Neural cell (in vitro differentiated cells): ENCODE measurements around the gene SMPD2.

ENCODE experiments used
- EP300 ChIP-seq: fragments of 450-650 bp; conservative IDR thresholded peaks from 2 replicates; pipeline ENCODE4 v1.6.1; 2014; ENCODE audit warnings: antibody characterized with exemption, mild to moderate bottlenecking, moderate library complexity; ENCODE audit not compliant: poor library complexity, severe bottlenecking
- MXI1 ChIP-seq: fragments of 450-650 bp; conservative IDR thresholded peaks from 2 replicates; pipeline ENCODE4 v1.6.1; 2014; ENCODE audit warnings: antibody characterized with exemption, mild to moderate bottlenecking; ENCODE audit not compliant: poor library complexity, severe bottlenecking
- POLR2AphosphoS5 ChIP-seq: IDR thresholded peaks from 2 replicates; pipeline ENCODE4 v1.6.1; 2012
- SMC3 ChIP-seq: fragments of 450-650 bp; conservative IDR thresholded peaks from 2 replicates; pipeline ENCODE4 v1.6.1; 2014; ENCODE audit warnings: antibody characterized with exemption, mild to moderate bottlenecking, moderate library complexity; ENCODE audit not compliant: poor library complexity
- TF ChIP-seq, protein P1 (sequence below): fragments of 450-650 bp; IDR thresholded peaks from 2 replicates; pipeline ENCODE4 v1.5.1; 2014; ENCODE audit warnings: antibody characterized with exemption, mild to moderate bottlenecking, moderate library complexity; ENCODE audit not compliant: poor library complexity, severe bottlenecking

DNA sequence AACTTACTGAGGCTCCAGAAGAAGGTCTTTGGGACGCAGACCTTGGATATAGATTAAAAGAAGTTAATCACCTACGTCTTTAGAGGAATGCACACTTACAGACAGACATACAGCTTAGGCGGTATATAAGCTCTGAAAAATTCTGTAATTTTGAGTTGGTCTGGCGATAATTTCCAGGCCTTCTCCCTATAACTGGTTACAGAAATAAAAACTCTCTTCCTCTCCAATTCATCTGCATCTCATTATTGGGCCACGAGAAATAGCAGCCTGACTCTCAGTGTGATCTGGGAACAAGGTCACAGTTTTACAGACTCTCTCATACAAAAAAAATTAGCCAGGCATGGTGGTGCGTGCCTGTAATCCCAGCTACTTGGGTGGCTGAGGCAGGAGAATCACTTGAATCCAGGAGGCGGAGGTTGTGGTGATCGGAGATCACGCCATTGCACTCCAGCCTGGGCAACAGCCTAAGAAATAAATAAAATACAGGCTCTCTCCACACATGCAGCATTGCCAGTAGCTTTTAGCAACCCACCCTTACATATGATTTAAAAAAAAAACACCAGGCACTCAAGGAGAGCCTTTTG is 37.8 kb downstream of the SMPD2 start:
- TF ChIP-seq POLR2AphosphoS5 (no peak), MXI1 (no peak), SMC3 (no peak), EP300 (no peak)
- TF ChIP-seq, protein P1, sequence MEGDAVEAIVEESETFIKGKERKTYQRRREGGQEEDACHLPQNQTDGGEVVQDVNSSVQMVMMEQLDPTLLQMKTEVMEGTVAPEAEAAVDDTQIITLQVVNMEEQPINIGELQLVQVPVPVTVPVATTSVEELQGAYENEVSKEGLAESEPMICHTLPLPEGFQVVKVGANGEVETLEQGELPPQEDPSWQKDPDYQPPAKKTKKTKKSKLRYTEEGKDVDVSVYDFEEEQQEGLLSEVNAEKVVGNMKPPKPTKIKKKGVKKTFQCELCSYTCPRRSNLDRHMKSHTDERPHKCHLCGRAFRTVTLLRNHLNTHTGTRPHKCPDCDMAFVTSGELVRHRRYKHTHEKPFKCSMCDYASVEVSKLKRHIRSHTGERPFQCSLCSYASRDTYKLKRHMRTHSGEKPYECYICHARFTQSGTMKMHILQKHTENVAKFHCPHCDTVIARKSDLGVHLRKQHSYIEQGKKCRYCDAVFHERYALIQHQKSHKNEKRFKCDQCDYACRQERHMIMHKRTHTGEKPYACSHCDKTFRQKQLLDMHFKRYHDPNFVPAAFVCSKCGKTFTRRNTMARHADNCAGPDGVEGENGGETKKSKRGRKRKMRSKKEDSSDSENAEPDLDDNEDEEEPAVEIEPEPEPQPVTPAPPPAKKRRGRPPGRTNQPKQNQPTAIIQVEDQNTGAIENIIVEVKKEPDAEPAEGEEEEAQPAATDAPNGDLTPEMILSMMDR = no peak
